Natural killer cell (primary cell): ENCODE results near the gene BCL2. TPM values are rescaled to one million over a fixed set of nuclear protein-coding genes. Genes with fewer than 3 reads are reported as not detected.

Experiments used
- ATAC-seq, 3 donors: fragments of 150-1000 bp in 2 of 3; fragments of 200-7000 bp in 1 of 3; cut with Tn5 transposase; 1 replicate in 1 of 3; 2 replicates in 2 of 3; pipeline ENCODE4 v1.10.0; 2021; ENCODE audit warnings: mild to moderate bottlenecking in 2 of 3, moderate library complexity in 2 of 3
- DNase-seq, 2 donors: peaks; one replicate each; pipeline versions ENCODE4 v3.0.0 to v3.0.0-alpha.2; 2013 to 2021; ENCODE audit warnings: mixed read lengths in 1 of 2
- H3K27ac ChIP-seq: one replicate; pipeline ENCODE4 v1.5.1; 2013; ENCODE audit warnings: mild to moderate bottlenecking, low read length
- H3K27me3 ChIP-seq: one replicate; pipeline ENCODE4 v1.6.1; 2013; ENCODE audit warnings: low read length; ENCODE audit not compliant: control insufficient read depth, insufficient read depth
- H3K36me3 ChIP-seq: one replicate; pipeline ENCODE4 v1.6.1; 2013; ENCODE audit warnings: low read length; ENCODE audit not compliant: control insufficient read depth, insufficient read depth
- H3K4me1 ChIP-seq: one replicate; pipeline ENCODE4 v1.6.1; 2013; ENCODE audit warnings: low read length; ENCODE audit not compliant: control insufficient read depth, insufficient read depth
- H3K4me3 ChIP-seq: one replicate; pipeline ENCODE4 v1.5.1; 2013; ENCODE audit warnings: low read length
- H3K9me3 ChIP-seq: one replicate; pipeline ENCODE4 v1.6.1; 2013; ENCODE audit warnings: low read length; ENCODE audit not compliant: control insufficient read depth, insufficient read depth
- H3K27ac Mint-ChIP-seq, 2 donors: one replicate each; pipeline ENCODE4 v1.8.0; 2022; ENCODE audit warnings: mild to moderate bottlenecking in 2 of 2, mixed read lengths in 2 of 2, moderate library complexity in 1 of 2
- H3K27me3 Mint-ChIP-seq, 2 donors: one replicate each; pipeline ENCODE4 v1.8.0; 2022; ENCODE audit warnings: low read depth in 2 of 2, mixed read lengths in 2 of 2
- H3K36me3 Mint-ChIP-seq: one replicate; pipeline ENCODE4 v1.8.0; 2022; ENCODE audit warnings: mixed read lengths
- H3K4me1 Mint-ChIP-seq, 2 donors: one replicate each; pipeline ENCODE4 v1.8.0; 2022; ENCODE audit warnings: mixed read lengths in 2 of 2
- H3K4me3 Mint-ChIP-seq: one replicate; pipeline ENCODE4 v1.8.0; 2022; ENCODE audit warnings: mild to moderate bottlenecking, moderate library complexity, mixed read lengths
- H3K9me3 Mint-ChIP-seq, 2 donors: one replicate each; pipeline ENCODE4 v1.8.0; 2022; ENCODE audit warnings: mixed read lengths in 2 of 2
- CTCF ChIP-seq: fragments of 200-600 bp; IDR thresholded peaks from one replicate; pipeline ENCODE4 v1.8.0; 2022; ENCODE audit warnings: antibody characterized with exemption
- WGBS: methylation state at CpG from one replicate; pipeline ENCODE4 v1.1.7; 2013; ENCODE audit warnings: missing lambda C conversion rate; ENCODE audit not compliant: insufficient coverage; 5-methylcytosine and 5-hydroxymethylcytosine counted together
- intact Hi-C: fragments of 100-400 bp; cut with micrococcal nuclease; formaldehyde crosslinking; loops from one replicate; pipeline ENCODE4 v1.14.2; 2022
- total RNA-seq, 4 donors: library from RNA; stranded (reverse); fragments of 120-200 nt in 1 of 4; gene quantifications; one replicate each; pipeline versions ENCODE4 v1.2.3 to v1.2.4, GENCODE V29; 2013 to 2022

The BCL2 gene
- total RNA-seq, 3 donors from 2014 or later (not counting 1 experiment from before 2014, with no cell fraction given), result 28.2 to 64.2 (median 33.4) TPM

GRCh38 chr18:63105636-63106316 is 213.8 kb downstream of the BCL2 start:
- peaks cover 4 to 17% of the 10 kb centered on the region in 2 donors for H3K27me3 Mint-ChIP-seq
- H3K4me1 ChIP-seq, result peaks cover 17% of the 10 kb centered on the region
- H3K36me3 Mint-ChIP-seq, result no peaks in the 10 kb centered on the region
- WGBS, result 78% methylated on average over 13 of the region's 14 CpGs
- intact Hi-C loops, result no loop called here
- H3K27ac ChIP-seq, result no peak overlapping the region
- no peak for TF ChIP-seq CTCF
- DNase-seq, result no peak
- no peak for ATAC-seq
- H3K4me3 ChIP-seq, result no peak overlapping the region
- no peaks in the 10 kb centered on the region for H3K9me3 ChIP-seq
- peaks cover 15 to 35% of the 10 kb centered on the region in 2 donors for H3K4me1 Mint-ChIP-seq
- peaks cover 3% of the 10 kb centered on the region in 2 donors for H3K9me3 Mint-ChIP-seq
- no peaks in the 10 kb centered on the region for H3K27me3 ChIP-seq
- H3K36me3 ChIP-seq, result no peaks in the 10 kb centered on the region
- peak overlapping the region in 1 of 2 donors; percentile 71 for H3K27ac Mint-ChIP-seq
- no peak overlapping the region for H3K4me3 Mint-ChIP-seq

GRCh38 chr18:63104868-63105267 is 214.7 kb downstream of the BCL2 start:
- Mint-ChIP-seq H3K27me3 (peaks cover 6 to 20% of the 10 kb centered on the region in 2 donors), H3K36me3 (no peaks in the 10 kb centered on the region), H3K27ac (no peak overlapping the region), H3K4me3 (no peak overlapping the region), H3K4me1 (peaks cover 24 to 44% of the 10 kb centered on the region in 2 donors), H3K9me3 (peaks cover 3% of the 10 kb centered on the region in 2 donors)
- H3K9me3 ChIP-seq, result no peaks in the 10 kb centered on the region
- DNase-seq (no peak), ATAC-seq (no peak)
- H3K36me3 ChIP-seq, result no peaks in the 10 kb centered on the region
- no peaks in the 10 kb centered on the region for H3K27me3 ChIP-seq
- H3K4me1 ChIP-seq, result peaks cover 26% of the 10 kb centered on the region
- intact Hi-C loops, result no loop called here
- WGBS, result 99% methylated on average over 12 of the region's 12 CpGs
- no peak overlapping the region for H3K27ac ChIP-seq
- H3K4me3 ChIP-seq, result no peak overlapping the region
- TF ChIP-seq CTCF, result no peak

GRCh38 chr18:63102941-63103744 is 216.4 kb downstream of the BCL2 start:
- H3K4me1 ChIP-seq, result peaks cover 43% of the 10 kb centered on the region
- H3K9me3 ChIP-seq, result no peaks in the 10 kb centered on the region
- H3K36me3 ChIP-seq, result no peaks in the 10 kb centered on the region
- intact Hi-C loops, result no loop called here
- no peak overlapping the region for H3K4me3 ChIP-seq
- no peak overlapping the region for H3K27ac ChIP-seq
- Mint-ChIP-seq H3K27ac (peak overlapping the region in 1 of 2 donors; percentile 68), H3K9me3 (peaks cover 3% of the 10 kb centered on the region in 2 donors), H3K4me3 (no peak overlapping the region), H3K4me1 (peaks cover 41 to 61% of the 10 kb centered on the region in 2 donors), H3K27me3 (peaks cover 6 to 23% of the 10 kb centered on the region in 2 donors), H3K36me3 (no peaks in the 10 kb centered on the region)
- H3K27me3 ChIP-seq, result no peaks in the 10 kb centered on the region
- 81% methylated on average over 7 of the region's 7 CpGs for WGBS
- no peak for TF ChIP-seq CTCF
- ATAC-seq (no peak), DNase-seq (no peak)
